HCT116 (cell line): ENCODE measurements around the gene CNPY2. TPM values are rescaled to one million over a fixed set of nuclear protein-coding genes. Genes with fewer than 3 reads are reported as not detected.

Experiments used
- ATAC-seq: fragments of 200-7000 bp; cut with Tn5 transposase; 2 replicates; pipeline ENCODE4 v1.9.1; 2020; ENCODE audit warnings: mild to moderate bottlenecking, moderate library complexity
- BruUV-seq: library from RNA; stranded (reverse); fragments of 400-500 nt; replicated peaks from 2 replicates; lab custom pipeline; 2021; lab: Mats Ljungman, UMichigan
- CTCF ChIA-PET: fragments of 300-600 bp; sonication (Branson Sonifier 250); formaldehyde crosslinking; loops from one replicate; lab custom pipeline; 2021; ENCODE audit warnings: antibody characterized with exemption; lab: Charles Lee
- POLR2A ChIA-PET: fragments of 300-600, 350-600 bp; sonication (Branson Sonifier 250); formaldehyde crosslinking; loops from one replicate; lab custom pipeline; 2021; ENCODE audit warnings: antibody characterized with exemption; lab: Charles Lee
- RAD21 ChIA-PET, 2 experiments: fragments of 300-600 bp; sonication (Branson Sonifier 250); formaldehyde crosslinking; loops; one replicate each; lab custom pipeline; 2023; ENCODE audit warnings: low total read pairs in 2 of 2; ENCODE audit not compliant: uncharacterized antibody in 2 of 2, unreplicated experiment in 2 of 2, low non-redundant PET in 1 of 2; lab: Charles Lee
- DNase-seq: peaks from one replicate; pipeline ENCODE4 v3.0.0-alpha.2; 2010; ENCODE audit warnings: low read depth, low spot score
- H2AFZ ChIP-seq: fragments of 200-600 bp; shearing (Covaris generic), sonication (generic); 2 replicates; pipeline ENCODE4 v1.6.1; 2017; ENCODE audit warnings: low read depth, mixed run types, mixed read lengths, antibody characterized with exemption, low read length; ENCODE audit not compliant: poor library complexity, severe bottlenecking
- H3K27ac ChIP-seq: 2 replicates; pipeline ENCODE4 v1.5.1; 2012; ENCODE audit warnings: low read depth, low read length
- H3K27me3 ChIP-seq: fragments of 200-600 bp; sonication (generic); 2 replicates; pipeline ENCODE4 v1.6.1; 2016; ENCODE audit warnings: mixed run types, low read length, mixed read lengths; ENCODE audit not compliant: insufficient read depth
- H3K36me3 ChIP-seq, 2 experiments: fragments of 200-500 bp in 1 of 2; fragments of 200-600 bp in 1 of 2; sonication (Bioruptor generic) in 1 of 2; sonication (generic) in 1 of 2; 2 replicates each; pipeline versions ENCODE4 v1.5.1 to v1.6.1; 2014 to 2016; ENCODE audit warnings: low read length in 2 of 2, inconsistent platforms in 1 of 2, mixed read lengths in 1 of 2, mixed run types in 1 of 2; ENCODE audit not compliant: insufficient read depth in 2 of 2, control insufficient read depth in 1 of 2
- H3K4me1 ChIP-seq, 2 experiments: fragments of 200-600 bp in 1 of 2; sonication (generic) in 1 of 2; 2 replicates each; pipeline versions ENCODE4 v1.5.1 to v1.6.1; 2012 to 2017; ENCODE audit warnings: low read length in 2 of 2, inconsistent platforms in 1 of 2, mild to moderate bottlenecking in 1 of 2, mixed read lengths in 1 of 2, mixed run types in 1 of 2, moderate library complexity in 1 of 2; ENCODE audit not compliant: insufficient read depth in 2 of 2, control insufficient read depth in 1 of 2
- H3K4me2 ChIP-seq: fragments of 200-600 bp; sonication (generic); 2 replicates; pipeline ENCODE4 v1.6.1; 2017; ENCODE audit warnings: mixed run types, low read length, mixed read lengths
- H3K4me3 ChIP-seq, 2 experiments: fragments of 200-600 bp in 1 of 2; sonication (generic) in 1 of 2; replicated peaks in 1 of 2; 2 replicates each; pipeline ENCODE4 v1.5.1; 2011 to 2016; ENCODE audit warnings: low read length in 2 of 2, control low read depth in 1 of 2, low read depth in 1 of 2, mild to moderate bottlenecking in 1 of 2, mixed read lengths in 1 of 2, mixed run types in 1 of 2
- H3K79me2 ChIP-seq: fragments of 200-600 bp; sonication (generic); 2 replicates; pipeline ENCODE4 v1.6.1; 2017; ENCODE audit warnings: mild to moderate bottlenecking, mixed run types, low read length, moderate library complexity, mixed read lengths; ENCODE audit not compliant: insufficient read depth
- H3K9ac ChIP-seq: fragments of 200-600 bp; sonication (generic); 2 replicates; pipeline ENCODE4 v1.6.1; 2016; ENCODE audit warnings: low read length, mixed read lengths
- H3K9me2 ChIP-seq: fragments of 200-600 bp; sonication (generic), shearing (Covaris generic); 2 replicates; pipeline ENCODE4 v1.6.1; 2017; ENCODE audit warnings: mixed run types, mild to moderate bottlenecking, moderate library complexity; ENCODE audit not compliant: insufficient read depth
- H3K9me3 ChIP-seq, 2 experiments: fragments of 200-500 bp in 1 of 2; fragments of 200-600 bp in 1 of 2; sonication (Bioruptor generic) in 1 of 2; sonication (generic) in 1 of 2; 2 replicates each; pipeline ENCODE4 v1.6.1; 2014 to 2017; ENCODE audit warnings: low read length in 2 of 2, mixed read lengths in 2 of 2, inconsistent platforms in 1 of 2, low read depth in 1 of 2, mild to moderate bottlenecking in 1 of 2, mixed run types in 1 of 2, moderate library complexity in 1 of 2; ENCODE audit not compliant: control insufficient read depth in 1 of 2, insufficient read depth in 1 of 2
- H4K20me1 ChIP-seq: fragments of 200-600 bp; sonication (generic), shearing (Covaris generic); 2 replicates; pipeline ENCODE4 v1.6.1; 2017; ENCODE audit warnings: mixed run types, mild to moderate bottlenecking, moderate library complexity; ENCODE audit not compliant: insufficient read depth
- CBX3 ChIP-seq: IDR thresholded peaks from 2 replicates; pipeline ENCODE4 v1.6.1; 2012; ENCODE audit warnings: low read depth
- CEBPB ChIP-seq: IDR thresholded peaks from 2 replicates; pipeline ENCODE4 v1.6.1; 2012; ENCODE audit warnings: low read depth
- EZH2 ChIP-seq: fragments of 200-600 bp; sonication (generic); IDR thresholded peaks from 2 replicates; pipeline ENCODE4 v1.6.1; 2017; ENCODE audit warnings: antibody characterized with exemption, mixed run types
- JUND ChIP-seq: IDR thresholded peaks from 2 replicates; pipeline ENCODE4 v1.6.1; 2012
- YY1 ChIP-seq: IDR thresholded peaks from 2 replicates; pipeline ENCODE4 v1.6.1; 2011; ENCODE audit warnings: low read length, low read depth, moderate library complexity, mild to moderate bottlenecking; ENCODE audit not compliant: insufficient replicate concordance; ENCODE audit errors: extremely low read depth
- ZFX ChIP-seq: fragments of 450-650 bp; IDR thresholded peaks from 2 replicates; pipeline ENCODE4 v1.6.1; 2017
- intact Hi-C: fragments of 100-400 bp; cut with micrococcal nuclease; formaldehyde crosslinking; loops from 2 replicates; pipeline ENCODE4 v1.10.0; 2022
- total RNA-seq: library from RNA; stranded (reverse); gene quantifications from one replicate; pipeline ENCODE4 v1.2.1, GENCODE V29; 2021; ENCODE audit not compliant: unreplicated experiment
- TF ChIP-seq, protein P1 (sequence below): IDR thresholded peaks from 2 replicates; pipeline ENCODE4 v1.6.1; 2012
- TF ChIP-seq, protein P2 (sequence below): IDR thresholded peaks from 2 replicates; pipeline ENCODE4 v1.6.1; 2012; ENCODE audit warnings: low read depth
- TF ChIP-seq, protein P3 (sequence below), 3 experiments: fragments of 200-600 bp in 1 of 3; sonication (generic) in 1 of 3; IDR thresholded peaks in 2 of 3; conservative IDR thresholded peaks in 1 of 3; 2 replicates each; pipeline ENCODE4 v1.5.1; 2012 to 2017; ENCODE audit warnings: low read depth in 2 of 3, low read length in 2 of 3, antibody characterized with exemption in 1 of 3, borderline replicate concordance in 1 of 3, control low read depth in 1 of 3, mild to moderate bottlenecking in 1 of 3, mixed read lengths in 1 of 3, mixed run types in 1 of 3, moderate library complexity in 1 of 3; ENCODE audit not compliant: insufficient read depth in 1 of 3

The CNPY2 gene
- total RNA-seq, 1 experiment from 2014 or later: 109 TPM

DNA sequence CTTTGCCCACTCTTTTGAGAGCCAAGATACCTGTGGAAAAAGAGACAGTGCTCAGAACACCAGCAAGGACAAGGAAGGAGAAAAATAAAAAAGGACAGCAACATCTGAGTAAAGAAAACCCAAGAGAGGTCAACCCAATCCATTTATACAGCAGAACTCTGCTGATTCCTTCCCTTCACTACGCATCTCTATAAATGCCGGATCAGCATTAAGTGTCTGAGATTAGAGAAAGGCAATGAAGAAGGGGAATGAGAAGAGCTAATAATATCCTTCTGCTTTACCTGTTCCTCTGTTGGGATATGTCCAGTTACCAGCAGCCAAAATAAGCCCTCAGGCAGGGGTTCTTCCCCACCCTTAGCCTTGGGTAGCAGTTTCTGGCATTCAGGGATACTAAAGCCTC lies 33.2 kb downstream of the CNPY2 start:
- H3K9ac ChIP-seq: no peak overlapping the region
- BruUV-seq: no TSS peak
- H3K36me3 ChIP-seq: peaks cover 43 to 47% of the 10 kb centered on the region in 2 experiments
- DNase-seq (no peak), ATAC-seq (no peak)
- no peak overlapping the region for H2AFZ ChIP-seq
- H3K27ac ChIP-seq: no peak overlapping the region
- ChIA-PET POLR2A (no interaction called here), CTCF (no interaction called here), RAD21 (no interaction called here)
- H3K27me3 ChIP-seq: no peaks in the 10 kb centered on the region
- no peak for TF ChIP-seq EZH2
- no peak for TF ChIP-seq ZFX
- TF ChIP-seq, protein P1, sequence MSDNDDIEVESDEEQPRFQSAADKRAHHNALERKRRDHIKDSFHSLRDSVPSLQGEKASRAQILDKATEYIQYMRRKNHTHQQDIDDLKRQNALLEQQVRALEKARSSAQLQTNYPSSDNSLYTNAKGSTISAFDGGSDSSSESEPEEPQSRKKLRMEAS: no peak
- H3K79me2 ChIP-seq: peaks cover 19% of the 10 kb centered on the region; the same call in 1 of the 2 replicates
- no peak overlapping the region for H3K4me2 ChIP-seq
- intact Hi-C loops: no loop called here
- no peaks in the 10 kb centered on the region for H4K20me1 ChIP-seq
- no peak overlapping the region for H3K4me3 ChIP-seq
- no peaks in the 10 kb centered on the region for H3K4me1 ChIP-seq
- no peaks in the 10 kb centered on the region for H3K9me2 ChIP-seq
- no peaks in the 10 kb centered on the region for H3K9me3 ChIP-seq

DNA sequence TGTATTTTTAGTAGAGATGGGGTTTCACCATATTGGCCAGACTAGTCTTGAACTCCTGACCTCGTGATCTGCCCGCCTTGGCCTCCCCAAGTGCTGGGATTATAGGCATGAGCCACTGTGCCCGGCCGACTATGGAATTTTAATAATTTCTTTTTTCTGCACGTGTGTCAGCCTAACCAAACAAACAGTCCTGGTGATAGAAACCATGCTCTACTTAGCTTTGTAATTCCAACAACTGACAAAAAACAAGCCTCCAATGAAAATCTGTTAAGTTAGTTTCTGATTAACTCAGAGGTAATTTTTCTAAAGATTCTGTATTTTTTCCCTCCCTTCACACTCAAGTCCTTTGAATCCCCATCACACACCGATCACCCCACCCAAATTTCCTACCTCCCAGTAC lies 33.8 kb downstream of the CNPY2 start:
- RAD21 ChIA-PET: no interaction called here
- peaks cover 14% of the 10 kb centered on the region; the same call in 1 of the 2 replicates for H3K79me2 ChIP-seq
- no peak for TF ChIP-seq CEBPB
- TF ChIP-seq YY1: no peak
- no peak for TF ChIP-seq CBX3
- TF ChIP-seq, protein P2, sequence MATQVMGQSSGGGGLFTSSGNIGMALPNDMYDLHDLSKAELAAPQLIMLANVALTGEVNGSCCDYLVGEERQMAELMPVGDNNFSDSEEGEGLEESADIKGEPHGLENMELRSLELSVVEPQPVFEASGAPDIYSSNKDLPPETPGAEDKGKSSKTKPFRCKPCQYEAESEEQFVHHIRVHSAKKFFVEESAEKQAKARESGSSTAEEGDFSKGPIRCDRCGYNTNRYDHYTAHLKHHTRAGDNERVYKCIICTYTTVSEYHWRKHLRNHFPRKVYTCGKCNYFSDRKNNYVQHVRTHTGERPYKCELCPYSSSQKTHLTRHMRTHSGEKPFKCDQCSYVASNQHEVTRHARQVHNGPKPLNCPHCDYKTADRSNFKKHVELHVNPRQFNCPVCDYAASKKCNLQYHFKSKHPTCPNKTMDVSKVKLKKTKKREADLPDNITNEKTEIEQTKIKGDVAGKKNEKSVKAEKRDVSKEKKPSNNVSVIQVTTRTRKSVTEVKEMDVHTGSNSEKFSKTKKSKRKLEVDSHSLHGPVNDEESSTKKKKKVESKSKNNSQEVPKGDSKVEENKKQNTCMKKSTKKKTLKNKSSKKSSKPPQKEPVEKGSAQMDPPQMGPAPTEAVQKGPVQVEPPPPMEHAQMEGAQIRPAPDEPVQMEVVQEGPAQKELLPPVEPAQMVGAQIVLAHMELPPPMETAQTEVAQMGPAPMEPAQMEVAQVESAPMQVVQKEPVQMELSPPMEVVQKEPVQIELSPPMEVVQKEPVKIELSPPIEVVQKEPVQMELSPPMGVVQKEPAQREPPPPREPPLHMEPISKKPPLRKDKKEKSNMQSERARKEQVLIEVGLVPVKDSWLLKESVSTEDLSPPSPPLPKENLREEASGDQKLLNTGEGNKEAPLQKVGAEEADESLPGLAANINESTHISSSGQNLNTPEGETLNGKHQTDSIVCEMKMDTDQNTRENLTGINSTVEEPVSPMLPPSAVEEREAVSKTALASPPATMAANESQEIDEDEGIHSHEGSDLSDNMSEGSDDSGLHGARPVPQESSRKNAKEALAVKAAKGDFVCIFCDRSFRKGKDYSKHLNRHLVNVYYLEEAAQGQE: no peak
- no peak for TF ChIP-seq JUND
- TF ChIP-seq, protein P3, sequence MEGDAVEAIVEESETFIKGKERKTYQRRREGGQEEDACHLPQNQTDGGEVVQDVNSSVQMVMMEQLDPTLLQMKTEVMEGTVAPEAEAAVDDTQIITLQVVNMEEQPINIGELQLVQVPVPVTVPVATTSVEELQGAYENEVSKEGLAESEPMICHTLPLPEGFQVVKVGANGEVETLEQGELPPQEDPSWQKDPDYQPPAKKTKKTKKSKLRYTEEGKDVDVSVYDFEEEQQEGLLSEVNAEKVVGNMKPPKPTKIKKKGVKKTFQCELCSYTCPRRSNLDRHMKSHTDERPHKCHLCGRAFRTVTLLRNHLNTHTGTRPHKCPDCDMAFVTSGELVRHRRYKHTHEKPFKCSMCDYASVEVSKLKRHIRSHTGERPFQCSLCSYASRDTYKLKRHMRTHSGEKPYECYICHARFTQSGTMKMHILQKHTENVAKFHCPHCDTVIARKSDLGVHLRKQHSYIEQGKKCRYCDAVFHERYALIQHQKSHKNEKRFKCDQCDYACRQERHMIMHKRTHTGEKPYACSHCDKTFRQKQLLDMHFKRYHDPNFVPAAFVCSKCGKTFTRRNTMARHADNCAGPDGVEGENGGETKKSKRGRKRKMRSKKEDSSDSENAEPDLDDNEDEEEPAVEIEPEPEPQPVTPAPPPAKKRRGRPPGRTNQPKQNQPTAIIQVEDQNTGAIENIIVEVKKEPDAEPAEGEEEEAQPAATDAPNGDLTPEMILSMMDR (IDR thresholded peaks at IDR 0.05 in 2 of 3, conservative IDR thresholded peaks at IDR 0.05 in 1 of 3; ENCODE audit: borderline replicate concordance in 1 of 3, insufficient read depth in 1 of 3, low read depth in 2 of 3, low read length in 2 of 3): no peak
- TF ChIP-seq, all 23 proteins: peak for 0
- H3K27ac ChIP-seq: no peak overlapping the region
- H2AFZ ChIP-seq: no peak overlapping the region
- no peak overlapping the region for H3K4me3 ChIP-seq
- H3K4me2 ChIP-seq: no peak overlapping the region
- no peak for DNase-seq
- no peaks in the 10 kb centered on the region for H4K20me1 ChIP-seq
- no peak for ATAC-seq
- CTCF ChIA-PET: no interaction called here
- H3K36me3 ChIP-seq: peaks cover 43 to 49% of the 10 kb centered on the region in 2 experiments
- no peaks in the 10 kb centered on the region for H3K27me3 ChIP-seq
- no peaks in the 10 kb centered on the region for H3K9me3 ChIP-seq
- no peaks in the 10 kb centered on the region for H3K4me1 ChIP-seq
- H3K9me2 ChIP-seq: no peaks in the 10 kb centered on the region
- intact Hi-C loops: no loop called here
- no TSS peak for BruUV-seq
- POLR2A ChIA-PET: no interaction called here
- H3K9ac ChIP-seq: no peak overlapping the region
